ENCODE measurements around the gene PCSK6. TPM values are rescaled to one million over a fixed set of nuclear protein-coding genes. Genes with fewer than 3 reads are reported as not detected.
"Not testable (repeated sequence)": the region's sequence is repeated elsewhere in the genome, so short reads cannot be mapped to it uniquely, and the experiment has no call there.

Gene PCSK6
- total and polyA plus RNA-seq, 8 donors: 2.8 to 91.5 (median 17.8) TPM

GRCh38 chr15:101455291-101456025, 34.0 kb downstream of the PCSK6 start:
- Histone ChIP-seq H3K4me1 (peaks cover 0 to 24% (median 18%) of the 10 kb centered on the region in 4 donors), H3K36me3 (no peaks in the 10 kb centered on the region), H3K9me3 (no peaks in the 10 kb centered on the region), H3K27me3 (peaks cover 0 to 4% (median 0%) of the 10 kb centered on the region in 3 donors), H3K4me3 (no peak overlapping the region), H3K27ac (peak overlapping the region in 2 of 5 donors; percentile 3 to 38)
- intact Hi-C loops (cut with DNase I; ENCODE audit: low total_unique reads): no loop called here
- TF ChIP-seq EP300 (IDR thresholded peaks at IDR 0.05) (no peak), POLR2A (IDR thresholded peaks at IDR 0.05) (no peak), POLR2AphosphoS5 (IDR thresholded peaks at IDR 0.05) (no peak)
- peak in 1 of 2 donors; percentile 36 for DNase-seq
- 42 to 72% (median 61%) methylated on average over 11 of the region's 11 CpGs for WGBS, 5 donors

DNA sequence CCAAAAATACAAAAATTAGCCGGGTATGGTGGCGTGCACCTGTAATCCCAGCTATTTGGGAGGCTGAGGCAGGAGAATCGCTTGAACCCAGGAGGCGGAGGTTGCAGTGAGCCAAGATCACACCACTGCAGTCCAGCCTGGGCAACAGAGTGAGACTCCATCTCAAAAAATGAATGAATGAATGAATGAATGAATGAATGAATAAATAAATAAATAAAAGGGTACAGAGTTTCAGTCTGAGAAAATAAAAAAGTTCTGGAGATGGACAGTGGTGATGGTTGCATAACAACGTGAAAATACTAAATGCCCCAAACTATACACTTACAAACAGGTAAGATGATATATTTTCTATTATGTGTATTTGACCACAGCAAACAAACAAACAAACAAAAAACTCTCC, 34.7 kb downstream of the PCSK6 start:
- DNase-seq; H3K27ac ChIP-seq; intact Hi-C loops (cut with DNase I; ENCODE audit: low total_unique reads); H3K27me3 ChIP-seq; H3K4me3 ChIP-seq; H3K36me3 ChIP-seq; H3K9me3 ChIP-seq: not testable (repeated sequence)
- peaks cover 0 to 24% (median 18%) of the 10 kb centered on the region in 4 donors for H3K4me1 ChIP-seq
- 92 to 97% (median 96%) methylated on average over 5 of the region's 5 CpGs for WGBS, 5 donors

- Histone ChIP-seq H3K4me3 (no peak overlapping the region), H3K27ac (no peak overlapping the region), H3K9me3 (no peaks in the 10 kb centered on the region), H3K4me1 (peaks cover 0 to 24% (median 18%) of the 10 kb centered on the region in 4 donors), H3K27me3 (peaks cover 0 to 7% (median 0%) of the 10 kb centered on the region in 3 donors), H3K36me3 (no peaks in the 10 kb centered on the region)
- TF ChIP-seq POLR2A (IDR thresholded peaks at IDR 0.05): no peak
- TF ChIP-seq EP300 (IDR thresholded peaks at IDR 0.05): no peak
- TF ChIP-seq, protein P1, sequence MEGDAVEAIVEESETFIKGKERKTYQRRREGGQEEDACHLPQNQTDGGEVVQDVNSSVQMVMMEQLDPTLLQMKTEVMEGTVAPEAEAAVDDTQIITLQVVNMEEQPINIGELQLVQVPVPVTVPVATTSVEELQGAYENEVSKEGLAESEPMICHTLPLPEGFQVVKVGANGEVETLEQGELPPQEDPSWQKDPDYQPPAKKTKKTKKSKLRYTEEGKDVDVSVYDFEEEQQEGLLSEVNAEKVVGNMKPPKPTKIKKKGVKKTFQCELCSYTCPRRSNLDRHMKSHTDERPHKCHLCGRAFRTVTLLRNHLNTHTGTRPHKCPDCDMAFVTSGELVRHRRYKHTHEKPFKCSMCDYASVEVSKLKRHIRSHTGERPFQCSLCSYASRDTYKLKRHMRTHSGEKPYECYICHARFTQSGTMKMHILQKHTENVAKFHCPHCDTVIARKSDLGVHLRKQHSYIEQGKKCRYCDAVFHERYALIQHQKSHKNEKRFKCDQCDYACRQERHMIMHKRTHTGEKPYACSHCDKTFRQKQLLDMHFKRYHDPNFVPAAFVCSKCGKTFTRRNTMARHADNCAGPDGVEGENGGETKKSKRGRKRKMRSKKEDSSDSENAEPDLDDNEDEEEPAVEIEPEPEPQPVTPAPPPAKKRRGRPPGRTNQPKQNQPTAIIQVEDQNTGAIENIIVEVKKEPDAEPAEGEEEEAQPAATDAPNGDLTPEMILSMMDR (IDR thresholded peaks at IDR 0.05): no peak
- TF ChIP-seq POLR2AphosphoS5 (IDR thresholded peaks at IDR 0.05): no peak
- no peak for DNase-seq
- intact Hi-C loops (cut with DNase I; ENCODE audit: low total_unique reads): no loop called here
- 87 to 96% (median 91%) methylated on average over 8 of the region's 8 CpGs for WGBS, 5 donors
Observed at GRCh38 chr15:101454365-101454764, 35.1 kb downstream of the PCSK6 start.

GRCh38 chr15:101453123-101454120, 36.1 kb downstream of the PCSK6 start:
- no peak overlapping the region for H3K27ac ChIP-seq
- intact Hi-C loops (cut with DNase I; ENCODE audit: low total_unique reads): no loop called here
- H3K36me3 ChIP-seq: no peaks in the 10 kb centered on the region
- H3K4me3 ChIP-seq: no peak overlapping the region
- H3K9me3 ChIP-seq: no peaks in the 10 kb centered on the region
- H3K27me3 ChIP-seq: peaks cover 0 to 7% (median 0%) of the 10 kb centered on the region in 3 donors
- peaks cover 0 to 21% (median 14%) of the 10 kb centered on the region in 4 donors for H3K4me1 ChIP-seq
- TF ChIP-seq POLR2AphosphoS5 (IDR thresholded peaks at IDR 0.05) (no peak), EP300 (IDR thresholded peaks at IDR 0.05) (no peak), POLR2A (IDR thresholded peaks at IDR 0.05) (no peak)
- TF ChIP-seq, protein P1 (IDR thresholded peaks at IDR 0.05): no peak
- 88 to 94% (median 92%) methylated on average over 19 to 20 of the region's 20 CpGs for WGBS, 5 donors
- DNase-seq: no peak

DNA sequence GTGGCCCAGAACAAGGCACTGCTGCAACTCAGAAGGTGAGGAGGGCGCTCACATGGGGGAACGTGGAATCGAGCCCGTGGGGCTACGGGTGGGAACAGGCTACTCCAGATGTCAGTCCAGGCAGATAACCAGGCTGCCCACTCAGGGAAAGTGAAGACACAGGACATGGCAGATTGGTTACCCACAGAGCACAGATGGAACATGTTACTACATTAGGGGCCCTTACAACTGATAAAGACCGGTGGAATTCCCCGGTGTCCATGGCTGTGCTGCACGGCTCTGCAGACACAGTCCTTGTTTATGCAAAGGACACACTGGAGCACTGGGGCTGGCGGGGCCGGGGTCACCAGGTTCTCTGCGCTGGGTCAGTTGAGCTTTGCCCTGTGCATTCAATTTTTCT, 36.9 kb downstream of the PCSK6 start:
- Histone ChIP-seq H3K36me3 (no peaks in the 10 kb centered on the region), H3K27me3 (peaks cover 0 to 7% (median 0%) of the 10 kb centered on the region in 3 donors), H3K27ac (peak overlapping the region in 1 of 5 donors; percentile 21), H3K4me3 (no peak overlapping the region), H3K9me3 (no peaks in the 10 kb centered on the region), H3K4me1 (peaks cover 0 to 17% (median 14%) of the 10 kb centered on the region in 4 donors)
- intact Hi-C loops (cut with DNase I; ENCODE audit: low total_unique reads): no loop called here
- TF ChIP-seq POLR2A (IDR thresholded peaks at IDR 0.05) (no peak), POLR2AphosphoS5 (IDR thresholded peaks at IDR 0.05) (no peak), EP300 (IDR thresholded peaks at IDR 0.05) (no peak)
- TF ChIP-seq, protein P1 (IDR thresholded peaks at IDR 0.05): no peak
- DNase-seq: no peak
- WGBS, 5 donors: 76 to 82% (median 82%) methylated on average over 10 to 11 of the region's 11 CpGs

Measured in stomach (tissue), 9 donors.